Thyroid gland (tissue), 4 donors: ENCODE measurements around the gene PPARGC1A. TPM values are rescaled to one million over a fixed set of nuclear protein-coding genes. Genes with fewer than 3 reads are reported as not detected.

Experiments
- DNase-seq, 2 donors: peaks; one replicate each; pipeline ENCODE4 v3.0.0-alpha.2; 2019
- H3K27ac ChIP-seq, 3 donors: fragments of 200-600 bp; sonication (generic); 1 replicate in 2 of 3; 2 replicates in 1 of 3; pipeline ENCODE4 v1.5.1; 2016 to 2019; ENCODE audit warnings: mild to moderate bottlenecking in 1 of 3, moderate library complexity in 1 of 3
- H3K27me3 ChIP-seq: fragments of 200-600 bp; sonication (generic); one replicate; pipeline ENCODE4 v1.5.1; 2019
- H3K36me3 ChIP-seq, 2 donors: fragments of 200-600 bp; sonication (generic); one replicate each; pipeline ENCODE4 v1.5.1; 2016 to 2019
- H3K4me1 ChIP-seq, 2 donors: fragments of 200-600 bp; sonication (generic); one replicate each; pipeline ENCODE4 v1.5.1; 2017 to 2019
- H3K4me3 ChIP-seq, 3 donors: fragments of 200-600 bp; sonication (generic); replicated peaks in 1 of 3; 1 replicate in 2 of 3; 2 replicates in 1 of 3; pipeline ENCODE4 v1.5.1; 2016; ENCODE audit warnings: mild to moderate bottlenecking in 1 of 3
- H3K9me3 ChIP-seq: fragments of 200-600 bp; sonication (generic); one replicate; pipeline ENCODE4 v1.5.1; 2017
- POLR2A ChIP-seq, 2 donors: fragments of 450-650 bp; IDR thresholded peaks; one replicate each; pipeline ENCODE4 v1.6.1; 2017; ENCODE audit warnings: antibody characterized with exemption in 2 of 2, mild to moderate bottlenecking in 2 of 2, moderate library complexity in 1 of 2
- WGBS, 2 donors: methylation state at CpG; one replicate each; pipeline ENCODE4 v1.1.5; 2017; 5-methylcytosine and 5-hydroxymethylcytosine counted together
- intact Hi-C: fragments of 100-400 bp; cut with DNase I; formaldehyde crosslinking; loops from one replicate; pipeline ENCODE4 v1.15.1; 2023
- total RNA-seq, 4 donors: library from RNA; depleted of rRNA; stranded (reverse); fragments of >200 nt; gene quantifications; one replicate each; pipeline ENCODE4 v1.2.3, GENCODE V29; 2016
- TF ChIP-seq, protein P1 (sequence below), 6 experiments: fragments of 200-600 bp in 3 of 6; fragments of 450-650 bp in 3 of 6; sonication (generic) in 3 of 6; IDR thresholded peaks; one replicate each; pipeline ENCODE4 v1.5.1; 2016 to 2019; ENCODE audit warnings: antibody characterized with exemption in 6 of 6, mild to moderate bottlenecking in 2 of 6, inconsistent platforms in 1 of 6, moderate library complexity in 1 of 6

Gene PPARGC1A
- total RNA-seq, 4 donors from 2014 or later: 58.5 to 128 (median 96.2) TPM

DNA sequence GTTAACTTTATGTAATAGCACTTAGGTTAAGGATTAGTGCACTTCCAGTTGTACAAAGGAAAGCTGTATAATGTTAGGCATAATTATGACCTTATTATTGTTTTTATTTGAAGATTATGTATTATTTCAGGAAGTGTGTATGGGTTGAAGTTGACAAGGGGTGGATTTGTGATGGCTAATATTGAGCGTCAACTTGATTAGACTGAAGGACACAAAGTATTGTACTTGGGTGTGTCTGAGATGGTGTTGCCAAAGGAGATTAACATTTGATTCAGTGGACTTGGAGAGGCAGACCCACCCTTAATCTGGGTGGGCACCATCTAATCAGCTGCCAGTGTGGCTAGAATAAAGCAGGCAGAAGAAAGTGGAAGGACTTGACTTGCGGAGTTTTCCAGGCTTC, 127.3 kb downstream of the PPARGC1A start:
- Histone ChIP-seq H3K27me3 (no peaks in the 10 kb centered on the region), H3K36me3 (no peaks in the 10 kb centered on the region), H3K4me3 (no peak overlapping the region), H3K27ac (no peak overlapping the region), H3K9me3 (no peaks in the 10 kb centered on the region), H3K4me1 (no peaks in the 10 kb centered on the region)
- intact Hi-C loops: no loop called here
- DNase-seq: no peak
- WGBS, 2 donors: 95 to 96% methylated on average over 2 of the region's 2 CpGs
- TF ChIP-seq, protein P1, sequence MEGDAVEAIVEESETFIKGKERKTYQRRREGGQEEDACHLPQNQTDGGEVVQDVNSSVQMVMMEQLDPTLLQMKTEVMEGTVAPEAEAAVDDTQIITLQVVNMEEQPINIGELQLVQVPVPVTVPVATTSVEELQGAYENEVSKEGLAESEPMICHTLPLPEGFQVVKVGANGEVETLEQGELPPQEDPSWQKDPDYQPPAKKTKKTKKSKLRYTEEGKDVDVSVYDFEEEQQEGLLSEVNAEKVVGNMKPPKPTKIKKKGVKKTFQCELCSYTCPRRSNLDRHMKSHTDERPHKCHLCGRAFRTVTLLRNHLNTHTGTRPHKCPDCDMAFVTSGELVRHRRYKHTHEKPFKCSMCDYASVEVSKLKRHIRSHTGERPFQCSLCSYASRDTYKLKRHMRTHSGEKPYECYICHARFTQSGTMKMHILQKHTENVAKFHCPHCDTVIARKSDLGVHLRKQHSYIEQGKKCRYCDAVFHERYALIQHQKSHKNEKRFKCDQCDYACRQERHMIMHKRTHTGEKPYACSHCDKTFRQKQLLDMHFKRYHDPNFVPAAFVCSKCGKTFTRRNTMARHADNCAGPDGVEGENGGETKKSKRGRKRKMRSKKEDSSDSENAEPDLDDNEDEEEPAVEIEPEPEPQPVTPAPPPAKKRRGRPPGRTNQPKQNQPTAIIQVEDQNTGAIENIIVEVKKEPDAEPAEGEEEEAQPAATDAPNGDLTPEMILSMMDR (IDR thresholded peaks at IDR 0.05): no peak
- no peak for TF ChIP-seq POLR2A (IDR thresholded peaks at IDR 0.05)

DNA sequence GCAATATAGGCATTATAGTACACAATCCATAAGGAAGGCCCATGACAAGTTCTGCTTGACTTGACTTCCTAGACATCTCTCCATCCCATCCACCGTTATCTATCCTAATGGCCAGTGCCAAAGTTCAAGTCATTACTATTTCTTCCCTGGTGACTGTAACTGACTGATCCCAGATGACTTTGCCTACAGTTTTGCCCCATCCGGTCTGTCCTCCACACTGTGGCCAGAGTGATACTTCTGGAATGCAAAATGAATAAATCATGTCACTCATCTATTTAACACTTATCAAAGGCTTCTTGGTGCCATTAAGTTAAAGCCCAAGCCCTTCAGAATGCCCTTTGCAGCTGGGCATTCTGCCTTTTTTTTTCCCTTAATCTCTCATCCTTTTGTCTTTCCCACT, 130.8 kb downstream of the PPARGC1A start:
- Histone ChIP-seq H3K27ac (no peak overlapping the region), H3K36me3 (no peaks in the 10 kb centered on the region), H3K27me3 (no peaks in the 10 kb centered on the region), H3K4me1 (no peaks in the 10 kb centered on the region), H3K4me3 (no peak overlapping the region), H3K9me3 (no peaks in the 10 kb centered on the region)
- 76 to 77% methylated on average over 2 of the region's 2 CpGs for WGBS, 2 donors
- intact Hi-C loops: no loop called here
- TF ChIP-seq, protein P1 (IDR thresholded peaks at IDR 0.05): no peak
- no peak for TF ChIP-seq POLR2A (IDR thresholded peaks at IDR 0.05)
- DNase-seq: no peak

DNA sequence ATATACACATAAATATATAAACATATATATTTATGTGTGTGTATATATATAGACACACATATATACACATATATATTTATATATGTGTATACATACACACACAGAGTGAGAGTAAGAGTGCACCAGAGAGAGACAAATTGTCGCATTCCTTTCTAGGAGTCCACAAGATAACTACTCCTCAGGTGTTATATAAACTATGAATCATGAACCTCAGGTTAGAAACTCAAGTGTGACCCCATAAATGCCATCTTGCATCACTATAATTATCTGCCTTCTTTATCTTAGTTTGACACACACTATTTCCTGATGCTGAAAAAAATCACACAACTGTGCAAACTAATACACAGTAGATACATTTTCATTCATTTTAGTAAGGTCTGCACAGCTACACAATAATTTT, 135.2 kb downstream of the PPARGC1A start:
- no peak for TF ChIP-seq POLR2A (IDR thresholded peaks at IDR 0.05)
- TF ChIP-seq, protein P1 (IDR thresholded peaks at IDR 0.05): no peak
- no peaks in the 10 kb centered on the region for H3K4me1 ChIP-seq
- H3K27ac ChIP-seq: no peak overlapping the region
- WGBS, 2 donors: 86 to 89% methylated on average over 1 of the region's 1 CpG
- H3K27me3 ChIP-seq: no peaks in the 10 kb centered on the region
- no peaks in the 10 kb centered on the region for H3K9me3 ChIP-seq
- DNase-seq: no peak
- intact Hi-C loops: no loop called here
- H3K4me3 ChIP-seq: no peak overlapping the region
- no peaks in the 10 kb centered on the region for H3K36me3 ChIP-seq

DNA sequence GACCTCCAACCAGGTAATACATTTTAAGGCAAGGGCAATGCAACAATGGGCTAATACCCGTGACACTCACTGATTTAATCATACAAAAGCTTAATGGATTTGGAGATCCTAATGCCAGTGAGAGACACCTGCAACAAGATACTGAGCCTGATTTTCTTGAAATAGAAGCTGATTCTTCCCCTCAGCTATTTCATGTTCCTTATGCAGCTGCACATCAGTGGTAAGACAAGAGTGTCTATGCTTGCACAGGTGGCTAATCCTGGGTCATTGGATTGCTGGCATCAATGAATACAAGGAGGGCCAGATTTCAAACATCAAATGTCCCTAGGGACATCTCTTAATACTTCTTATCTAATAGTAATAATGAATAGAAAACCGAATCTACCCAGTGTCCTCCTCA, 139.7 kb downstream of the PPARGC1A start:
- Histone ChIP-seq H3K36me3 (no peaks in the 10 kb centered on the region), H3K4me1 (no peaks in the 10 kb centered on the region), H3K4me3 (no peak overlapping the region), H3K27ac (no peak overlapping the region), H3K9me3 (no peaks in the 10 kb centered on the region), H3K27me3 (no peaks in the 10 kb centered on the region)
- TF ChIP-seq, protein P1 (IDR thresholded peaks at IDR 0.05): no peak
- no peak for TF ChIP-seq POLR2A (IDR thresholded peaks at IDR 0.05)
- intact Hi-C loops: no loop called here
- WGBS, 2 donors: 94 to 97% methylated on average over 2 of the region's 2 CpGs
- no peak for DNase-seq

DNA sequence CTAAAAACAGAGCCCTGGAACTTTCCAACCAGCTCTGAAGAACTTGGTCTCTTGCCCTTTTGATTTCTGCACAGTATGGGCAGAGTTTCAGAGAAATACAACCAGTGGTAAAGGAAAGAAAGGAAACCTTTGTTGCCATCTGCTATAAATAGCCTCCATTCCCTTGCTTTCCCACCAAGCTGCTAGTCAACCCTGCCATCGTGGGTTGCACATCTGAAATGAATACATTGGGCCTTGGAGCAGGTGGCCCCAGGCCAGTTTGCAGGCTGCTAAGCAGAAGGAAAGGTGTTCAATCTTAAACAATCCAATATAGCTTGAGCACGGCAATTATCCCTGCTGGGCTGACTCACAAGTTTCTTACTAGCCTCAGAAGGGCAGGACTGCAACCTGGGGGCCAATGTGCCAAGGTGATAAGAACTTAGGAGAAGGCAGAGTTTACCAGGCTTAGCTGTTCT, 142.5 kb downstream of the PPARGC1A start:
- WGBS, 2 donors: 68 to 72% methylated on average over 2 of the region's 2 CpGs
- Histone ChIP-seq H3K36me3 (no peaks in the 10 kb centered on the region), H3K9me3 (no peaks in the 10 kb centered on the region), H3K27me3 (no peaks in the 10 kb centered on the region), H3K27ac (no peak overlapping the region), H3K4me3 (no peak overlapping the region), H3K4me1 (no peaks in the 10 kb centered on the region)
- TF ChIP-seq POLR2A (IDR thresholded peaks at IDR 0.05): no peak
- TF ChIP-seq, protein P1 (IDR thresholded peaks at IDR 0.05): no peak
- DNase-seq: no peak
- intact Hi-C loops: no loop called here
